GM12878 (cell line): ENCODE measurements around the gene MAP7. TPM values are rescaled to one million over a fixed set of nuclear protein-coding genes. Genes with fewer than 3 reads are reported as not detected.

ENCODE experiments used
- ATAC-seq: fragments of 200-7000 bp; cut with Tn5 transposase; 3 replicates; pipeline ENCODE4 v1.9.1; 2020; ENCODE audit warnings: mild to moderate bottlenecking, moderate library complexity
- BruUV-seq: library from RNA; stranded (reverse); fragments of 400-500 nt; replicated peaks from 2 replicates; lab custom pipeline; 2021; lab: Mats Ljungman, UMichigan
- CTCF ChIA-PET: fragments of 300-600 bp; sonication (Branson Sonifier 250); formaldehyde crosslinking; extraction: SDS; loops from one replicate; lab custom pipeline; 2021; ENCODE audit warnings: inconsistent platforms; lab: Yijun Ruan, JAX
- POLR2A ChIA-PET: fragments of 350-600 bp; formaldehyde crosslinking; extraction: SDS; loops from one replicate; lab custom pipeline; 2021; ENCODE audit warnings: inconsistent platforms; lab: Charles Lee
- RAD21 ChIA-PET: fragments of 300-600 bp; sonication (Branson Sonifier 250); formaldehyde crosslinking; loops from one replicate; lab custom pipeline; 2023; ENCODE audit warnings: antibody characterized with exemption; ENCODE audit not compliant: unreplicated experiment; lab: Charles Lee
- SMC1A ChIA-PET: fragments of 300-600 bp; sonication (Branson Sonifier 250); formaldehyde crosslinking; loops from one replicate; lab custom pipeline; 2023; ENCODE audit not compliant: unreplicated experiment, uncharacterized antibody; lab: Charles Lee
- DNase-seq: peaks from one replicate; pipeline ENCODE4 v3.0.0-alpha.2; 2011; ENCODE audit warnings: low read depth, low spot score
- FAIRE-seq: peaks from 3 replicates; lab custom pipeline; 2011; peaks lifted over from hg19 to GRCh38; lab: Jason Lieb, UNC
- H2AFZ ChIP-seq: 2 replicates; pipeline ENCODE4 v1.6.0; 2011; ENCODE audit warnings: low read depth, low read length, control low read depth; ENCODE audit not compliant: control insufficient read depth
- H3K27ac ChIP-seq: 2 replicates; pipeline ENCODE4 v1.5.1; 2011; ENCODE audit warnings: control low read depth; ENCODE audit not compliant: control insufficient read depth, insufficient read depth
- H3K27me3 ChIP-seq, 2 experiments: replicated peaks in 1 of 2; 2 replicates each; pipeline versions ENCODE4 v1.6.0 to v1.6.1; 2011; ENCODE audit warnings: low read length in 1 of 2; ENCODE audit not compliant: control insufficient read depth in 2 of 2, insufficient read depth in 2 of 2
- H3K36me3 ChIP-seq, 2 experiments: 2 replicates each; pipeline ENCODE4 v1.5.1; 2011; ENCODE audit warnings: low read length in 1 of 2; ENCODE audit not compliant: control insufficient read depth in 2 of 2, insufficient read depth in 2 of 2
- H3K4me1 ChIP-seq: 2 replicates; pipeline ENCODE4 v1.6.1; 2011; ENCODE audit warnings: mild to moderate bottlenecking, low read length, moderate library complexity, mixed read lengths; ENCODE audit not compliant: control insufficient read depth, insufficient read depth
- H3K4me2 ChIP-seq: 2 replicates; pipeline ENCODE4 v1.6.0; 2011; ENCODE audit warnings: control low read depth; ENCODE audit not compliant: control insufficient read depth, insufficient read depth
- H3K4me3 ChIP-seq: fragments of 200-600 bp; sonication (generic); 2 replicates; pipeline ENCODE4 v1.5.1; 2016
- H3K79me2 ChIP-seq: 2 replicates; pipeline ENCODE4 v1.6.0; 2011; ENCODE audit warnings: low read length; ENCODE audit not compliant: control insufficient read depth, insufficient read depth
- H3K9ac ChIP-seq: 2 replicates; pipeline ENCODE4 v1.8.0; 2011; ENCODE audit warnings: low read length, control low read depth, mixed read lengths; ENCODE audit not compliant: control insufficient read depth, insufficient read depth
- H3K9me3 ChIP-seq: replicated peaks from 3 replicates; pipeline ENCODE4 v1.5.1; 2011; ENCODE audit warnings: mild to moderate bottlenecking, low read length; ENCODE audit not compliant: control insufficient read depth, insufficient read depth
- H4K20me1 ChIP-seq: 2 replicates; pipeline ENCODE4 v1.6.0; 2011; ENCODE audit not compliant: control insufficient read depth, insufficient read depth
- CREB1 ChIP-seq: IDR thresholded peaks from 2 replicates; pipeline ENCODE4 v1.6.1; 2012; ENCODE audit warnings: low read depth, mild to moderate bottlenecking, inconsistent platforms
- CREM ChIP-seq: IDR thresholded peaks from 2 replicates; pipeline ENCODE4 v1.6.1; 2014; ENCODE audit warnings: antibody characterized with exemption, low read depth
- RFX5 ChIP-seq: IDR thresholded peaks from 2 replicates; pipeline ENCODE4 v1.6.1; 2011; ENCODE audit warnings: low read depth, low read length, improper control_type of control experiment
- in situ Hi-C: fragments of 300-500 bp; cut with MboI; formaldehyde crosslinking; loops from 9 replicates; pipeline ENCODE4 v1.14.3; 2018; ENCODE audit warnings: mixed read lengths
- intact Hi-C: fragments of 100-400 bp; cut with micrococcal nuclease; formaldehyde crosslinking; loops from one replicate; pipeline ENCODE4 v1.14.2; 2022; ENCODE audit not compliant: unreplicated experiment
- polyA plus RNA-seq, 11 experiments: library from polyadenylated mRNA; depleted of rRNA in 4 of 11; unstranded in 6 of 11; stranded (reverse) in 5 of 11; fragments of >200 nt; fragmentation: Nextera tagmentation in 4 of 11; fragmentation: Illumina TruSeq in 1 of 11; extraction: Ambion mirVana in 4 of 11; extraction: Trizol in 1 of 11; gene quantifications; 1 replicate in 1 of 11; 2 replicates in 10 of 11; pipeline versions ENCODE4 v1.2.1 to v1.2.3, GENCODE V29; 2011 to 2016; ENCODE audit warnings: inconsistent platforms in 2 of 11, missing spikeins in 2 of 11, low read depth in 1 of 11
- total RNA-seq, 4 experiments: library from RNA; depleted of rRNA in 3 of 4; stranded (reverse); fragments of >200 nt in 3 of 4; fragmentation: Illumina TruSeq in 1 of 4; extraction: Trizol in 1 of 4; gene quantifications; 2 replicates each; pipeline versions ENCODE4 v1.2.1 to v1.2.3, GENCODE V29; 2013 to 2021
- TF ChIP-seq, protein P1 (sequence below): fragments of 150-350 bp; IDR thresholded peaks from 2 replicates; pipeline ENCODE4 v1.6.1; 2016; ENCODE audit warnings: low read depth, low read length

MAP7 gene
- total and polyA plus RNA-seq, 10 of the 15 experiments (the other 5 are each of a cell fraction or from before 2014, with no cell fraction given), result 0.04 to 0.17 (median 0.08) TPM; not detected in 2

GRCh38 chr6:136319732-136320131 lies 230.5 kb downstream of the MAP7 start:
- SMC1A ChIA-PET, result no interaction called here
- Histone ChIP-seq H3K9ac (no peak overlapping the region), H3K36me3 (no peaks in the 10 kb centered on the region), H3K4me2 (no peak overlapping the region), H3K27ac (no peak overlapping the region), H3K9me3 (no peaks in the 10 kb centered on the region), H4K20me1 (no peaks in the 10 kb centered on the region), H3K79me2 (no peaks in the 10 kb centered on the region), H3K27me3 (no peaks in the 10 kb centered on the region), H3K4me1 (no peaks in the 10 kb centered on the region), H3K4me3 (no peak overlapping the region), H2AFZ (no peak overlapping the region)
- in situ Hi-C loops (no loop called here), intact Hi-C loops (loop anchor here (5.0 to 10.0 kb wide), 3 partner anchors 285 to 865 kb away; no protein-coding TSS in a partner anchor)
- RAD21 ChIA-PET, result no interaction called here
- FAIRE-seq, result no peak
- no peak for ATAC-seq
- TF ChIP-seq CREM (0 out of 2 replicates have a peak, but pooled peaks have one; percentile 17), RFX5 (peak; percentile 90), CREB1 (0 out of 2 replicates have a peak, but pooled peaks have one; percentile 51)
- TF ChIP-seq, protein P1, sequence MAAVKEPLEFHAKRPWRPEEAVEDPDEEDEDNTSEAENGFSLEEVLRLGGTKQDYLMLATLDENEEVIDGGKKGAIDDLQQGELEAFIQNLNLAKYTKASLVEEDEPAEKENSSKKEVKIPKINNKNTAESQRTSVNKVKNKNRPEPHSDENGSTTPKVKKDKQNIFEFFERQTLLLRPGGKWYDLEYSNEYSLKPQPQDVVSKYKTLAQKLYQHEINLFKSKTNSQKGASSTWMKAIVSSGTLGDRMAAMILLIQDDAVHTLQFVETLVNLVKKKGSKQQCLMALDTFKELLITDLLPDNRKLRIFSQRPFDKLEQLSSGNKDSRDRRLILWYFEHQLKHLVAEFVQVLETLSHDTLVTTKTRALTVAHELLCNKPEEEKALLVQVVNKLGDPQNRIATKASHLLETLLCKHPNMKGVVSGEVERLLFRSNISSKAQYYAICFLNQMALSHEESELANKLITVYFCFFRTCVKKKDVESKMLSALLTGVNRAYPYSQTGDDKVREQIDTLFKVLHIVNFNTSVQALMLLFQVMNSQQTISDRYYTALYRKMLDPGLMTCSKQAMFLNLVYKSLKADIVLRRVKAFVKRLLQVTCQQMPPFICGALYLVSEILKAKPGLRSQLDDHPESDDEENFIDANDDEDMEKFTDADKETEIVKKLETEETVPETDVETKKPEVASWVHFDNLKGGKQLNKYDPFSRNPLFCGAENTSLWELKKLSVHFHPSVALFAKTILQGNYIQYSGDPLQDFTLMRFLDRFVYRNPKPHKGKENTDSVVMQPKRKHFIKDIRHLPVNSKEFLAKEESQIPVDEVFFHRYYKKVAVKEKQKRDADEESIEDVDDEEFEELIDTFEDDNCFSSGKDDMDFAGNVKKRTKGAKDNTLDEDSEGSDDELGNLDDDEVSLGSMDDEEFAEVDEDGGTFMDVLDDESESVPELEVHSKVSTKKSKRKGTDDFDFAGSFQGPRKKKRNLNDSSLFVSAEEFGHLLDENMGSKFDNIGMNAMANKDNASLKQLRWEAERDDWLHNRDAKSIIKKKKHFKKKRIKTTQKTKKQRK, result no peak
- no peak for DNase-seq
- CTCF ChIA-PET, result interaction anchor here (2.8 kb wide), 1 partner anchor 16 kb away, joined by 9 read pairs; no protein-coding TSS in a partner anchor
- POLR2A ChIA-PET, result no interaction called here
- no TSS peak for BruUV-seq
